Epithelial cell of esophagus (primary cell): ENCODE measurements around the gene HNRNPLL.
"Not testable (repeated sequence)": the region's sequence is repeated elsewhere in the genome, so short reads cannot be mapped to it uniquely, and the experiment has no call there.

Experiments
- DNase-seq: peaks from one replicate; pipeline ENCODE4 v3.0.0; 2010; ENCODE audit warnings: low read depth
- H3K4me3 ChIP-seq: 2 replicates; pipeline ENCODE4 v1.5.1; 2011; ENCODE audit warnings: mild to moderate bottlenecking, low read length, control low read depth
- TF ChIP-seq, protein P1 (sequence below): IDR thresholded peaks from 2 replicates; pipeline ENCODE4 v1.5.1; 2011; ENCODE audit warnings: low read depth, mild to moderate bottlenecking, low read length, control low read depth, inconsistent platforms; ENCODE audit not compliant: insufficient read depth; ENCODE audit errors: missing control alignments

Gene HNRNPLL

GRCh38 chr2:38539086-38539485 is 63.6 kb downstream of the HNRNPLL start:
- no peak overlapping the region for H3K4me3 ChIP-seq
- no peak for DNase-seq
- TF ChIP-seq, protein P1, sequence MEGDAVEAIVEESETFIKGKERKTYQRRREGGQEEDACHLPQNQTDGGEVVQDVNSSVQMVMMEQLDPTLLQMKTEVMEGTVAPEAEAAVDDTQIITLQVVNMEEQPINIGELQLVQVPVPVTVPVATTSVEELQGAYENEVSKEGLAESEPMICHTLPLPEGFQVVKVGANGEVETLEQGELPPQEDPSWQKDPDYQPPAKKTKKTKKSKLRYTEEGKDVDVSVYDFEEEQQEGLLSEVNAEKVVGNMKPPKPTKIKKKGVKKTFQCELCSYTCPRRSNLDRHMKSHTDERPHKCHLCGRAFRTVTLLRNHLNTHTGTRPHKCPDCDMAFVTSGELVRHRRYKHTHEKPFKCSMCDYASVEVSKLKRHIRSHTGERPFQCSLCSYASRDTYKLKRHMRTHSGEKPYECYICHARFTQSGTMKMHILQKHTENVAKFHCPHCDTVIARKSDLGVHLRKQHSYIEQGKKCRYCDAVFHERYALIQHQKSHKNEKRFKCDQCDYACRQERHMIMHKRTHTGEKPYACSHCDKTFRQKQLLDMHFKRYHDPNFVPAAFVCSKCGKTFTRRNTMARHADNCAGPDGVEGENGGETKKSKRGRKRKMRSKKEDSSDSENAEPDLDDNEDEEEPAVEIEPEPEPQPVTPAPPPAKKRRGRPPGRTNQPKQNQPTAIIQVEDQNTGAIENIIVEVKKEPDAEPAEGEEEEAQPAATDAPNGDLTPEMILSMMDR, result no peak

DNA sequence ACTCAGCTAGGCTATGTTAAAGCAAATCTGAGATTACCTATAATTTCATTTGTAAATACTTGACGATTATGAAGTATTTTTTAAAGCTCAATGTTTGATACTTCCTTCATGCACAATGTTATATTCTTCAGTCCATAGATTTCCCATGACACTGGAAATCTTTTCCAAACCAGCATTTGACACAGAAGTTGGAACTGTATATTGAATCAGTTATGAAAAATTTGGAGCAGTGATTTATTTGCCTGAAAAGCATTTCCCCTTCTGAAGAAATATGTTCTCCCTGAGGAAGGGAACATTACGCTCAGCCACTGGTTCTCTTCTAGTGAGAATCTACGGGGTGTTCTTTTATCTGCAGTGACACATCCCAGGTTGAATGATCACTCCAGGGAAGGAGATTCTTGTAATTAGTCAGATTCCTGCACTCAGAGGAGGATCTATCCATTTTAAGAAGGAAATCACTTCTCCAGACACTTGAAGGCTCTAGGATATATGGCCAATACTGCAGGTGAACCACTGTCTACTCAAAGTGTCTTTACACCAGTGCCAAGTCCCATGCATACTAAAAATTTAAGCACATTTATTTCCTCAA is 64.7 kb downstream of the HNRNPLL start:
- no peak overlapping the region for H3K4me3 ChIP-seq
- TF ChIP-seq, protein P1, result no peak
- no peak for DNase-seq

- DNase-seq, H3K4me3 ChIP-seq: not testable (repeated sequence)
These were observed 65.4 kb downstream of the HNRNPLL start for GRCh38 chr2:38537296-38537695.

DNA sequence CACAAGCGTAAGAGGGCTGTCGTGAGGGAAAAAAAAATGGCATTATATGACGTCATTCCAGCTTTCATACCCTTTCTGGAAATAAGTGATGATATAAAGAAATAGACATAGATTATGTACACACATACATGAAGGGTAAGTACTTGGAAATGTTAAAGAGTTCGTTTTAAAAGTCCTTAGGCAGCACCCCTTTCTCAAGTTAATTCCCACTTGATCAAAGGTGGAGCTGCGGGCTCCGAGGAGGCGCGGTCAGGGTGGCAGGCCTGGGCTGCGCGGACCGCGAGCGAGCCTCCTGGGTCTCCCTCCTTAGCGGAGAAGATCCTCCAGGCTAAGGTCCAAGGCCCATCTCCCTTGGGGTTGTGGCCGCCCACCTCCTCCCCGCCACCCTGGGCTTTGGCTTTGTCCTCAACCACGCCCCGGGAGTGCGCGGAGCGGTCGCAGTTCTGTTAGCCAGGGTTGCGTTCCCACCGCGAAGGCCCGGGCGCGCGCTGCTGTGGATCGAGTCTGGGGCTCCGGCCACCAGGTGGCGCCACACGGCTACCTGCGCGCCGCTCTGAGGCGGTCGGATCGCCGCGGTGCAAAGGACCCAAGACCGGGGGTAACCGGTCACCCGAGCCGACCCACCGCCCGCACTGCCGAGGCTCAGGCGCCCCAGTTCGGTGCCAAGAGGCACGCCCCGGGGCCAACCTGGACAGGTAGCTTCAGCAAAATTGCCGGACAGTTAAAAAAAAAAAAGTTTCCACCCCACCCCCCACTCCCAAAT is 66.8 kb downstream of the HNRNPLL start:
- TF ChIP-seq, protein P1, result peak; percentile 57
- peak; percentile 68 for DNase-seq
- H3K4me3 ChIP-seq, result peak overlapping the region; percentile 45

DNA sequence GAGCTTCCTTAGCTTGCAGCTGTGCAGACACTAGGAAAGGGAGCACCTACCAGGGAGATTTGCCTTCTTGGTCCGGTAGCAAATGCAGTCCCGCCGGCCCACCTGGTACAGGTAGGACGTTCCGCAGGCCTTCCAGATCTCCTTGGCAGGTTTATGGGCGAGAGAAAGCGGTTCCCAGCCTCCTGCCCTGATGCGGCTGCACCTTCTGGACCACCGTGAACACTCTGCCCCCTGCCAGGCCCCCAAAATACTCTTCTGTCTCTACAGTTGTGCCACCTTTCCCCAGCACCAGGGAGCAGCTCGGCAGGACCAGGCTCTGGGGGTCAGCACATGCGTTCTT is 67.4 kb downstream of the HNRNPLL start:
- no peak for DNase-seq
- TF ChIP-seq, protein P1, result no peak
- no peak overlapping the region for H3K4me3 ChIP-seq

DNA sequence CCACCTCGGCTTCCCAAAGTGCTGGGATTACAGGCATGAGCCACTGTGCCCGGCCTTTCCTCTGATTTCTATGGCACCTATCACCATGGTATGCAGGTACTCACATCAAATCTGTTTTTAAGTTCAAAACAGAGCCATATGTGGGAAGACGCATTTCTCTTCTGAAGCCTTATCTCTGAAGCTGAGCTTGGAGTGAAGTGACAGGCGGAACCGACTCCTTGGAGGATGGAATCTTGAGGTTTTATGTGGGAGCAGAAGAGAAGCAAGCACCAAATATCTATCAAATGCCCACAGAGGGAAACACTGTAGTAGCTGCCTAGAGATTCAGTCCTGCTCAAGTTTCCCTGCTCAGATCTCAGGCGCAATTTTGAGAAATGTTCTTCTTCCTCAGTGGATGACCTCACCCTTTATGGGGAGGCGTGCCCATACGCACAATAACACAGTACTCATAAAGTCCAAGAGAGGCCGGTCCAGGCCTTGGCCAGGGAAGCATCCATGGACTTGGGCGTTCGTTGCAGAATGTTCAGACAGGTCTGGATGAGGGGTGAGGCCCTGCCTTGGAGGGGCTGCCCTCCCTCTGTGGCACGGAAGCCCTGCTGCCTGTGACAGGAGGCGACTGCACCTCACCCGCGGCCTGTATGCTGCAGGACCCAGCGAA is 67.9 kb downstream of the HNRNPLL start:
- no peak overlapping the region for H3K4me3 ChIP-seq
- DNase-seq, result no peak
- TF ChIP-seq, protein P1, result no peak

DNA sequence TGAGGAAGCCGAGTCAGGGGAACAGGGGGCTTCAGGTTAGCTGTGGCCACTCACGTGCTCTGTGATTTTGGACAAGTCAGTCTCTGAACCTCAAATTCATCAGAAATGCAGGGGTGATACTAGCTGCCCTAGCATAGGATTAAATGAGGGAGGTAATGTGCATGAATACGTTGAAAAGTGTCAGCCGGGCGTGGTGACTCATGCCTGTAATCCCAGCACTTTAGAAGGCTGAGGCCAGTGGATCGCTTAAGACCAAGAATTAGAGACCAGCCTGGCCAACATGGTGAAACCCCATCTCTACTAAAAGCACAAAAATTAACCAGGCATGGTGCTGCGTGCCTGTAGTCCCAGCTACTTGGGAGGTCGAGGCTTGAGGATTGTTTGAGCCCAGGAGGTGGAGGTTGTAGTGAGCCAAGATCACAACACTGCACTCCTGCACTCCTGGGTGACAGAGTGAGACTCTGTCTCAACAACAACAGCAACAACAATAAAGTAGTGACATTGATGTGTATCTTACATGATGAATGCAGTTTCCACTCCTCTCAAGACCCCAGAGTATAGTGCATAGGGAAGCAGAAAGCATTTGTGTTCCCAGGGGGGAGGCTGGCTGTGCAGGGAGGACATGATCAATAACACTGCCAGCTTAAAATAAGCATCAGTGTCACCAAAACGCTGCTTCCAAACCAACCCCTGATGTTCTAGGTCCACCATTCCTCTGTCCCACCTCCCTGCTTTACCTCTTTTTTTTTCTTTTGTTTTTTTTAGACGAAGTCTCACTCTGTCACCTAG is 68.8 kb downstream of the HNRNPLL start:
- peak; percentile 20 for DNase-seq
- TF ChIP-seq, protein P1, result no peak
- H3K4me3 ChIP-seq, result no peak overlapping the region
